GM12874 (cell line): ENCODE measurements around the gene HOXB7.

Experiments
- TF ChIP-seq, protein P1 (sequence below): IDR thresholded peaks from 2 replicates; pipeline ENCODE4 v1.5.1; 2011; ENCODE audit warnings: low read depth, mild to moderate bottlenecking, control low read depth, low read length, moderate library complexity; ENCODE audit not compliant: insufficient read depth

The HOXB7 gene

DNA sequence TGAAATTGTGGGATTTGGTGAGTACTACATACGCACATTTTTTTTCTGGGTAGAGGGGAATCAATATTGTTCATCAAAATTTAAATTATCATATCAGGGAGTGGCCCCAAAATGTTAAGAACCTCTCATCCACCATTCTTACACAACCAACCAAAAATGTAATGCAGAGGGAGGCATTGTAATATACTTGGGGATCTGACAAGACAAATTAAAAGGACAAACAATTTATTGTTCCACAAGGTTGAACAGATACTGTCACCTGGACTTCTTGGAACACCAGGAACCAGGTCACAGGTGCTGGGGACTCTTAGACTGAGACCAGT is 30.0 kb upstream of the HOXB7 start:
- TF ChIP-seq, protein P1, sequence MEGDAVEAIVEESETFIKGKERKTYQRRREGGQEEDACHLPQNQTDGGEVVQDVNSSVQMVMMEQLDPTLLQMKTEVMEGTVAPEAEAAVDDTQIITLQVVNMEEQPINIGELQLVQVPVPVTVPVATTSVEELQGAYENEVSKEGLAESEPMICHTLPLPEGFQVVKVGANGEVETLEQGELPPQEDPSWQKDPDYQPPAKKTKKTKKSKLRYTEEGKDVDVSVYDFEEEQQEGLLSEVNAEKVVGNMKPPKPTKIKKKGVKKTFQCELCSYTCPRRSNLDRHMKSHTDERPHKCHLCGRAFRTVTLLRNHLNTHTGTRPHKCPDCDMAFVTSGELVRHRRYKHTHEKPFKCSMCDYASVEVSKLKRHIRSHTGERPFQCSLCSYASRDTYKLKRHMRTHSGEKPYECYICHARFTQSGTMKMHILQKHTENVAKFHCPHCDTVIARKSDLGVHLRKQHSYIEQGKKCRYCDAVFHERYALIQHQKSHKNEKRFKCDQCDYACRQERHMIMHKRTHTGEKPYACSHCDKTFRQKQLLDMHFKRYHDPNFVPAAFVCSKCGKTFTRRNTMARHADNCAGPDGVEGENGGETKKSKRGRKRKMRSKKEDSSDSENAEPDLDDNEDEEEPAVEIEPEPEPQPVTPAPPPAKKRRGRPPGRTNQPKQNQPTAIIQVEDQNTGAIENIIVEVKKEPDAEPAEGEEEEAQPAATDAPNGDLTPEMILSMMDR: no peak

DNA sequence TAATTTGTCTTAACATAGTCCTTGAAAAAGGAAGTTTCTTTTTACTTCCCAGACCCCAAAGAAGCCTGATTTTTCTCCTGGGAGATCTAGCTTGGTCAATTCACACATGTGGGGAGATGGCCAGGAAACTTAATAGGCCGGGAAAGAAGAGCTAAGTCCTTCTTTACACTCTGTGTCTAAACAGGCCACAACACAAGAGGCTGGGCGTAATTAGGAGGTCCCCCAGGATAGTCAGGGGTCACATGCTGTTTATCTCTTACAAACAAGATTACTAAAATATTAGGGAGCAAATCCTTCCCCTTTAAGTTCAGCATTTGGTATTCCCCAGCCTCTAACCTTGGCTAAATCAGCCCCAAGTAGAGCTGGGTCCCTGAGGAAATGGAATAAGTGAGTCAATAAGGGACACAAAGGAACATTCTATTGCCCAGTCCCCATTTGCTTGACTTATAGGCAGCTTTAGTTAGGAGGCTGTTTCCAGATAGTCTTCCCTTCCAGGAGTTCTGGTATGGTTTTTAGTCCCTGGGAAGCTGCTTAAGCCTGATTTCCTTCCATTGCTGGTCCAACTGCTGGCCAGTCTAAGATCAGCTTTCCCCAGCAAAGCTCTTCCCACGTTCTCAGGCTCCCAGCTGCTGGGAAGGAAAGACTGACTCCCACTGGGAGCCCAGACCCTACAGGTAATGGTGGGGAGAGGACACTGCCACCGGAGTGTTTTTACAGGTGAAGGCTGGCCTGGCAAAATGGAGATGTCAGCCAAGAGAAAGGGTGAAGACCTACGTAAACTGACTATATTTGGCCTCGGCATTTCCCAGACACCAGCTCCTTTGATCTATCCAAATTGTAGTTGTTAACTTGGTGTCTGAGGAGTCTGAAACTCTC is 29.4 kb upstream of the HOXB7 start:
- TF ChIP-seq, protein P1: no peak

- TF ChIP-seq, protein P1: no peak
These were observed 28.3 kb upstream of the HOXB7 start for GRCh38 chr17:48639136-48639535.

GRCh38 chr17:48637323-48638260 is 26.8 kb upstream of the HOXB7 start:
- TF ChIP-seq, protein P1: no peak

GRCh38 chr17:48636177-48637018 is 25.6 kb upstream of the HOXB7 start:
- TF ChIP-seq, protein P1: peak; percentile 89

DNA sequence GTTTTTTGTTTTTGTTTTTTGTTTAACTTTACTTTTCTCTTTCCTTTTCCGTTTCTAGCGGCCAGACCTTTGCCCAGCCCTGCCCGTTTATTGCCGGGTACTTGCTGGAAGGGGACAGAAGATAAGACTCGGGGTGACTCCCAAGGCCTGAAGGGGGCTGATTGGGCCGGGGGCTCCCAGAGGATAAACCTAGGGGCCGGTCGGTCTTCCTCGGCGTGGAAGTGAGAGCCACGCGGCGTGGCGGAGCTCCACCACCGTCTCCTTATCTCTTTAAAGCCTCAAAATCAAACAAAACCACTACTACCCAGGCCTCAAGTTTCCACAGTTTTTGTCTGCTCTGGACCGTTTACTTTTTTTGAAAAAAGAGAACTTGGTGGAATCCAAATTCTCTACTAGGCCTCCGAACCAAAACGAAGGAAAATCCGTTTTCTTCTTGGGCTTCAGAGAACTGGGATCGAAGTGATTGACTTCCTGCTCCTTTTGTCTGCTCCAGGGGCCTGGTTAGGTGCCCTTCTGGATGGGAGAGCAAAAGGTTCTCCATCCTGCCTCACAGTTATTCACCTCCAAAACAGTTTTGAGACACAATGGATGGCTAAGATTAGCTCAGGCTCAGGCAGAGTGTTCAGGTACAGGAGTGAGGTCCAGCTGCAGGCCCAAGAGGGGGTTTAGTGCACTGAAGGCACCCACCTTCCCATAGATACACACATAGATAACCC is 23.8 kb upstream of the HOXB7 start:
- TF ChIP-seq, protein P1: no peak
